Spleen (tissue), 7 donors: ENCODE measurements around the gene TPRG1.

Experiments
- POLR2AphosphoS5 ChIP-seq, 3 donors: sonication (generic); formaldehyde crosslinking; IDR thresholded peaks; one replicate each; pipeline ENCODE4 v1.5.1; 2017; ENCODE audit warnings: antibody characterized with exemption in 3 of 3
- TF ChIP-seq, protein P1 (sequence below), 11 experiments: fragments of 200-600 bp in 7 of 11; fragments of 450-650 bp in 4 of 11; sonication (generic) in 4 of 11; IDR thresholded peaks in 8 of 11; conservative IDR thresholded peaks in 3 of 11; 1 replicate in 7 of 11; 2 replicates in 4 of 11; pipeline versions ENCODE4 v1.4.0 to v1.8.0; 2016 to 2021; ENCODE audit warnings: antibody characterized with exemption in 11 of 11, inconsistent platforms in 4 of 11, mild to moderate bottlenecking in 1 of 11
- donor health status: DM: no; HTN: no; CAD: no; lungs with moderate emphysema.
- donor health status: DM: no; HTN: no; CAD: no.
- donor health status: DM: no; HTN: no; CAD: no.

DNA sequence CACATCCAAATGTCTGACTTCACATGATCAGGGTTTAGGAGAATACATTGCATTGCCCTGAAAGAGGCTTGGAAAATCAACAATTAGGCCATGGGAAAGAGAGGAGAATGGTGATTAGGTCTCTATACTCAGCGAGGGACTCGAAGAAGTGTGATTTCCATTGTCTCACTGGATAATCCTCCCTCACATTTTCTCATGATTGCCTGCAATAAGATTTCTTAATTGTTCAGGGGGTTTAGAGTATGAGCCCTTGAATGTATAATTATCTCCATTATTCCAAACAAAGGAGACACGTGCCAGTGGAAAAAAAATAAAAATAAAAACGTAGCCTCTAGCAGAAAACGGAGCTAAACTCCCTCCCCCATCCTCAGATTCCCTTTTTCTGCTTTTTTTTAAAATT lies 173.2 kb downstream of the TPRG1 start:
- no peak for TF ChIP-seq POLR2AphosphoS5 (IDR thresholded peaks at IDR 0.05)
- TF ChIP-seq, protein P1, sequence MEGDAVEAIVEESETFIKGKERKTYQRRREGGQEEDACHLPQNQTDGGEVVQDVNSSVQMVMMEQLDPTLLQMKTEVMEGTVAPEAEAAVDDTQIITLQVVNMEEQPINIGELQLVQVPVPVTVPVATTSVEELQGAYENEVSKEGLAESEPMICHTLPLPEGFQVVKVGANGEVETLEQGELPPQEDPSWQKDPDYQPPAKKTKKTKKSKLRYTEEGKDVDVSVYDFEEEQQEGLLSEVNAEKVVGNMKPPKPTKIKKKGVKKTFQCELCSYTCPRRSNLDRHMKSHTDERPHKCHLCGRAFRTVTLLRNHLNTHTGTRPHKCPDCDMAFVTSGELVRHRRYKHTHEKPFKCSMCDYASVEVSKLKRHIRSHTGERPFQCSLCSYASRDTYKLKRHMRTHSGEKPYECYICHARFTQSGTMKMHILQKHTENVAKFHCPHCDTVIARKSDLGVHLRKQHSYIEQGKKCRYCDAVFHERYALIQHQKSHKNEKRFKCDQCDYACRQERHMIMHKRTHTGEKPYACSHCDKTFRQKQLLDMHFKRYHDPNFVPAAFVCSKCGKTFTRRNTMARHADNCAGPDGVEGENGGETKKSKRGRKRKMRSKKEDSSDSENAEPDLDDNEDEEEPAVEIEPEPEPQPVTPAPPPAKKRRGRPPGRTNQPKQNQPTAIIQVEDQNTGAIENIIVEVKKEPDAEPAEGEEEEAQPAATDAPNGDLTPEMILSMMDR (IDR thresholded peaks at IDR 0.05 in 8 of 11, conservative IDR thresholded peaks at IDR 0.05 in 3 of 11) = no peak
